Measurements from ENCODE around the gene BCAS3.

DNA sequence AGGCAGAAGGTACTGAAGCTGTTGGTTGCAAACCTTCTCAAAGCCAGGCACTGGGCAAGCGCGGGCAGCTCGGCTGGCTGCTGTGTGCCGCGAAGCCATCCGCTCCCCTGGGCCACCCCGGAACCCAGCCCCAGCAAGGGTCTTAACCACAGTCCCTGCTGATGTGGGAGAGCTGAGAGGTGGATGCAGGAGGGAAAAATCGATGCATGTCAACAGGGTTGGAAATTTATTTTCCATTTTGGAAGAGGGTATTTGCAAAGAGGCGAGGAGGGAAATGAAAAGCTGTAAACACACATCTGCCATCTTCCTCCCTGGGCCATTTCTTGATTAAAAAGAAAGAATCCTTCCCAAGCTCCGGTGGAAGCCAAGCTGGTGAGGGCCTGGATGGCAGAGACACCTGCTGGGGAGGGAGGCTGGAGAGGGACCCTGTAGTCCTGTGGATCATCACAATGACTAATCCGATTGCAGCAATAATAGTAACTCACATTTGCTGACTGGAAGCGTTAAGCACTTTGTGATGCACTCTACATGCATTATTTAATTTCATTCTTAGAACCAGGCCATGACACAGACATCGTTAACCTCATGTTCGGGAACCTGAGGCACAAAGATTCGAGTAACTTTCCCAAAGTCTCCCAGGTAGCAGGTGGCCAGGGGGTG lies 708.1 kb downstream of the BCAS3 start:
- no peak for TF ChIP-seq EZH2 (IDR thresholded peaks at IDR 0.05; ENCODE audit: borderline replicate concordance, insufficient read depth, low read depth, low read length, poor library complexity, severe bottlenecking)
- TF ChIP-seq, protein P1, sequence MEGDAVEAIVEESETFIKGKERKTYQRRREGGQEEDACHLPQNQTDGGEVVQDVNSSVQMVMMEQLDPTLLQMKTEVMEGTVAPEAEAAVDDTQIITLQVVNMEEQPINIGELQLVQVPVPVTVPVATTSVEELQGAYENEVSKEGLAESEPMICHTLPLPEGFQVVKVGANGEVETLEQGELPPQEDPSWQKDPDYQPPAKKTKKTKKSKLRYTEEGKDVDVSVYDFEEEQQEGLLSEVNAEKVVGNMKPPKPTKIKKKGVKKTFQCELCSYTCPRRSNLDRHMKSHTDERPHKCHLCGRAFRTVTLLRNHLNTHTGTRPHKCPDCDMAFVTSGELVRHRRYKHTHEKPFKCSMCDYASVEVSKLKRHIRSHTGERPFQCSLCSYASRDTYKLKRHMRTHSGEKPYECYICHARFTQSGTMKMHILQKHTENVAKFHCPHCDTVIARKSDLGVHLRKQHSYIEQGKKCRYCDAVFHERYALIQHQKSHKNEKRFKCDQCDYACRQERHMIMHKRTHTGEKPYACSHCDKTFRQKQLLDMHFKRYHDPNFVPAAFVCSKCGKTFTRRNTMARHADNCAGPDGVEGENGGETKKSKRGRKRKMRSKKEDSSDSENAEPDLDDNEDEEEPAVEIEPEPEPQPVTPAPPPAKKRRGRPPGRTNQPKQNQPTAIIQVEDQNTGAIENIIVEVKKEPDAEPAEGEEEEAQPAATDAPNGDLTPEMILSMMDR (IDR thresholded peaks at IDR 0.05) = no peak
